GM23338 (cell line): ENCODE results near the gene ULK2.

ENCODE experiments used
- EZH2 ChIP-seq: fragments of 200-600 bp; sonication (generic); IDR thresholded peaks from one replicate; pipeline ENCODE4 v1.8.0; 2017; ENCODE audit warnings: antibody characterized with exemption, mild to moderate bottlenecking, low read depth; ENCODE audit not compliant: unreplicated experiment
- EZH2phosphoT487 ChIP-seq: fragments of 200-600 bp; sonication (generic); IDR thresholded peaks from one replicate; pipeline ENCODE4 v1.8.1; 2018; ENCODE audit warnings: antibody characterized with exemption; ENCODE audit not compliant: unreplicated experiment
- TF ChIP-seq, protein P1 (sequence below), 2 experiments: fragments of 200-600 bp in 1 of 2; sonication (generic) in 1 of 2; conservative IDR thresholded peaks; 2 replicates each; pipeline versions ENCODE4 v1.5.1 to v1.6.1; 2016 to 2017; ENCODE audit warnings: antibody characterized with exemption in 2 of 2, low read depth in 2 of 2, mild to moderate bottlenecking in 2 of 2, moderate library complexity in 1 of 2

DNA sequence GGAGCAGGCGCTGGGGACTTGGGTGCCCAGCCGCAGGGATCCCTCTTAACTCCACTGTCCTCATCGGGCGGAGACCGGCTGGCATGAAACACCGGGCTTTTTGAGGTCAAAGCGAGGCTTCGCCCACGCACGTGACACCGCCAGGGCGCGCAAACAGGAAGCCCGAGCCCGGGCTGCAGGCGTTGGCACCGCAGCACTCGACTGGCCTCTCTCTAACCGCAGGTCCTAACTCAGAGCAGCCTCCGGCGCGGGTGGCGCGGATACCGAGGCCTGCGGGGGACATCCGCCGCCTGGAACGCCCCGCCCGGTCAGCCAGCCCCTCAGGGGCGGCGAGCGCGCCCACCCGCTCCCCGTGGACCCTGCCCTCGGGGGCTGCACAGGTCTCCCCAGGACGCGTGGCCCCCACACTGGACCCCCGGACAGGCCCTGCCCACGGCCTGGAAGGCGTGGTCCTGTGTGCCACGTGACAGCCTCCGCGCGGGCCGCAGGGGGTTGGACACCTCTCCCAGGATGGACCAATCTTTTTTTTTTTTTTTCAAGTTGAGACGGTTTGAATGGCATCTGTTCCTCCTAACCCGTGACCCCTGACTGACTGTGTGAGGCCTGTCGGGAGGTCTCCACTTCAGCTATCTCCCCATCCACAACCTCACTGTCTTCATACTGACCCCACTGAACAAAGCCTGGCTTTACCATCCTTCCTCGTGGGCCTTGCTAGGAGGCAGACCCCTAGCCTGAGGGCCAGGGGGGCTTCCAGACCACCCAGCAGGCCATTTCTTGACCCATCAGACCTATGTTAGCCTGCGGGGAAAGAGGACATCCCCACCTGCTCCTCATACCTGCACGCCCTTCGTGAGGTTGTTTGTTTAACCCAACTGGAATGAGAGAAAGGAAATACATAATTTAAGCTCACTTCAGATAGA, 143.0 kb downstream of the ULK2 start:
- TF ChIP-seq EZH2phosphoT487 = no peak
- TF ChIP-seq, protein P1, sequence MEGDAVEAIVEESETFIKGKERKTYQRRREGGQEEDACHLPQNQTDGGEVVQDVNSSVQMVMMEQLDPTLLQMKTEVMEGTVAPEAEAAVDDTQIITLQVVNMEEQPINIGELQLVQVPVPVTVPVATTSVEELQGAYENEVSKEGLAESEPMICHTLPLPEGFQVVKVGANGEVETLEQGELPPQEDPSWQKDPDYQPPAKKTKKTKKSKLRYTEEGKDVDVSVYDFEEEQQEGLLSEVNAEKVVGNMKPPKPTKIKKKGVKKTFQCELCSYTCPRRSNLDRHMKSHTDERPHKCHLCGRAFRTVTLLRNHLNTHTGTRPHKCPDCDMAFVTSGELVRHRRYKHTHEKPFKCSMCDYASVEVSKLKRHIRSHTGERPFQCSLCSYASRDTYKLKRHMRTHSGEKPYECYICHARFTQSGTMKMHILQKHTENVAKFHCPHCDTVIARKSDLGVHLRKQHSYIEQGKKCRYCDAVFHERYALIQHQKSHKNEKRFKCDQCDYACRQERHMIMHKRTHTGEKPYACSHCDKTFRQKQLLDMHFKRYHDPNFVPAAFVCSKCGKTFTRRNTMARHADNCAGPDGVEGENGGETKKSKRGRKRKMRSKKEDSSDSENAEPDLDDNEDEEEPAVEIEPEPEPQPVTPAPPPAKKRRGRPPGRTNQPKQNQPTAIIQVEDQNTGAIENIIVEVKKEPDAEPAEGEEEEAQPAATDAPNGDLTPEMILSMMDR (conservative IDR thresholded peaks at IDR 0.05; ENCODE audit: low read depth in 2 of 2) = no peak
- no peak for TF ChIP-seq EZH2
